Stimulated activated CD8-positive, alpha-beta memory T cell treated with anti-CD3 and anti-CD28 coated beads, Interleukin-2, amount 100 ng/mL, for 1 hour (primary cell): Measurements from ENCODE around the gene ID2.

Source experiments
- DNase-seq, 2 donors: peaks; one replicate each; pipeline ENCODE4 v3.0.0-alpha.2; 2020; ENCODE audit warnings: low read depth in 2 of 2

Gene ID2

DNA sequence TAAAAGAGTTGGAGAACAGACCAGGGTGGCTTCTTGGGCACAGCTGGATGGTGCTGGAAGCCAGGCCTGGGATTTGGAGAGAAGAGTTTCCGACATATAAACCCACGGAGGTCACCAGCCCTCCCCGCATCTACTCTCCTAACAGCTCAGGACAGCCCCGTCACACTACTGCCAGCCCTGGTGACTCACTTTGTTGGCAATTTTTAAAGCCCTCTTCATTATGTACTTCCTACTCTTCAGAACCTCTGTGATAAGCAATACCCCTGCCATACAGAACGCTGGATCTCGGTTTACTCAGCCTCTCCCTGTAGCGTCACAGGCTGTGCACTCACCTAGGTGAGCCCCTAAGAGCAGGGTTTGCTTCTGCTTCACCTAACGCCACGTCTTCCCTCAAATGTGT is 48.1 kb downstream of the ID2 start:
- no peak for DNase-seq

- DNase-seq, result no peak
Observed at GRCh38 chr2:8732601-8733000, 50.7 kb downstream of the ID2 start.
